ENCODE results near the gene AFF1. TPM values are rescaled to one million over a fixed set of nuclear protein-coding genes. Genes with fewer than 3 reads are reported as not detected.
"Not testable (repeated sequence)": the region's sequence is repeated elsewhere in the genome, so short reads cannot be mapped to it uniquely, and the experiment has no call there.

The AFF1 gene
- total RNA-seq, 3 donors from 2014 or later = 84.0 to 150 (median 120) TPM

- TF ChIP-seq CTCF (IDR thresholded peaks at IDR 0.05) = no peak
- Histone ChIP-seq H3K4me3 (no peak overlapping the region), H3K9me3 (no peaks in the 10 kb centered on the region), H3K4me1 (ENCODE audit: low read depth) (no peaks in the 10 kb centered on the region), H3K36me3 (ENCODE audit: low read depth) (no peaks in the 10 kb centered on the region)
- intact Hi-C loops (cut with DNase I, micrococcal nuclease) = no loop called here
- DNase-seq = no peak
- ATAC-seq = no peak
These were observed 59.3 kb downstream of the AFF1 start for GRCh38 chr4:86993909-86994681.

- H3K9me3 ChIP-seq = no peaks in the 10 kb centered on the region
- H3K4me3 ChIP-seq = no peak overlapping the region
- no peaks in the 10 kb centered on the region for H3K36me3 ChIP-seq (ENCODE audit: low read depth)
- intact Hi-C loops (cut with DNase I, micrococcal nuclease) = no loop called here
- DNase-seq (no peak), ATAC-seq (no peak)
- no peak for TF ChIP-seq CTCF (IDR thresholded peaks at IDR 0.05)
- no peaks in the 10 kb centered on the region for H3K4me1 ChIP-seq (ENCODE audit: low read depth)
These were observed 59.9 kb downstream of the AFF1 start for GRCh38 chr4:86994686-86995085.

GRCh38 chr4:86996510-86996909, 61.7 kb downstream of the AFF1 start:
- DNase-seq; ATAC-seq; H3K4me3 ChIP-seq; H3K4me1 ChIP-seq (ENCODE audit: low read depth); intact Hi-C loops (cut with DNase I, micrococcal nuclease); H3K9me3 ChIP-seq; H3K36me3 ChIP-seq (ENCODE audit: low read depth): not testable (repeated sequence)

- Histone ChIP-seq H3K4me1 (ENCODE audit: low read depth) (no peaks in the 10 kb centered on the region), H3K36me3 (ENCODE audit: low read depth) (no peaks in the 10 kb centered on the region), H3K9me3 (no peaks in the 10 kb centered on the region), H3K4me3 (no peak overlapping the region)
- intact Hi-C loops (cut with DNase I, micrococcal nuclease) = no loop called here
- DNase-seq (no peak), ATAC-seq (no peak)
- no peak for TF ChIP-seq CTCF (IDR thresholded peaks at IDR 0.05)
These were observed 64.4 kb downstream of the AFF1 start for GRCh38 chr4:86999136-86999643.

- Histone ChIP-seq H3K36me3 (ENCODE audit: low read depth) (no peaks in the 10 kb centered on the region), H3K9me3 (no peaks in the 10 kb centered on the region), H3K4me1 (ENCODE audit: low read depth) (peaks cover 12% of the 10 kb centered on the region), H3K4me3 (no peak overlapping the region)
- no peak for ATAC-seq
- TF ChIP-seq CTCF (IDR thresholded peaks at IDR 0.05) = no peak
- intact Hi-C loops (cut with DNase I, micrococcal nuclease) = loop anchor here in 1 of 2 donors (10.0 kb wide), 1 partner anchor 68 kb away; the partner anchor contains the start of gene AFF1
- DNase-seq = no peak
These were observed 67.9 kb downstream of the AFF1 start for GRCh38 chr4:87002682-87003043.

- H3K9me3 ChIP-seq = no peaks in the 10 kb centered on the region
- no peak for TF ChIP-seq CTCF (IDR thresholded peaks at IDR 0.05)
- peaks cover 13% of the 10 kb centered on the region for H3K4me1 ChIP-seq (ENCODE audit: low read depth)
- no peaks in the 10 kb centered on the region for H3K36me3 ChIP-seq (ENCODE audit: low read depth)
- ATAC-seq (no peak), DNase-seq (no peak)
- H3K4me3 ChIP-seq = no peak overlapping the region
- intact Hi-C loops (cut with DNase I, micrococcal nuclease) = loop anchor here in 1 of 2 donors (10.0 kb wide), 1 partner anchor 68 kb away; the partner anchor contains the start of gene AFF1
These were observed 68.5 kb downstream of the AFF1 start for GRCh38 chr4:87003266-87003665.
